MCF 10A (cell line): Measurements from ENCODE around the gene PPFIA1. TPM values are rescaled to one million over a fixed set of nuclear protein-coding genes. Genes with fewer than 3 reads are reported as not detected.

Experiments
- BruUV-seq: library from RNA; stranded (reverse); fragments of 400-500 nt; replicated peaks from 2 replicates; lab custom pipeline; 2021; lab: Mats Ljungman, UMichigan
- CTCF ChIA-PET: fragments of 300-600 bp; sonication (Branson Sonifier 250); formaldehyde crosslinking; extraction: SDS; loops from one replicate; lab custom pipeline; 2021; ENCODE audit warnings: antibody characterized with exemption, inconsistent platforms; lab: Yijun Ruan, JAX
- POLR2A ChIA-PET: fragments of 300-600, 350-650 bp; sonication (Branson Sonifier 250); formaldehyde crosslinking; extraction: SDS; loops from one replicate; lab custom pipeline; 2020; ENCODE audit warnings: antibody characterized with exemption, inconsistent platforms; lab: Yijun Ruan, JAX
- DNase-seq: peaks from one replicate; pipeline ENCODE4 v3.0.0-alpha.2; 2018; ENCODE audit not compliant: unreplicated experiment
- H3K27ac Mint-ChIP-seq: one replicate; pipeline ENCODE4 v1.8.0; 2022; ENCODE audit warnings: mild to moderate bottlenecking, low read depth, mixed read lengths; ENCODE audit not compliant: unreplicated experiment
- H3K27me3 Mint-ChIP-seq: one replicate; pipeline ENCODE4 v1.8.0; 2022; ENCODE audit warnings: mixed read lengths; ENCODE audit not compliant: insufficient read depth, unreplicated experiment
- H3K36me3 Mint-ChIP-seq: one replicate; pipeline ENCODE4 v1.8.0; 2022; ENCODE audit warnings: mild to moderate bottlenecking, moderate library complexity, mixed read lengths; ENCODE audit not compliant: insufficient read depth, unreplicated experiment
- H3K4me1 Mint-ChIP-seq: one replicate; pipeline ENCODE4 v1.8.0; 2022; ENCODE audit warnings: mixed read lengths; ENCODE audit not compliant: insufficient read depth, unreplicated experiment
- H3K4me3 Mint-ChIP-seq: one replicate; pipeline ENCODE4 v1.8.0; 2022; ENCODE audit warnings: mild to moderate bottlenecking, moderate library complexity, mixed read lengths; ENCODE audit not compliant: unreplicated experiment
- H3K9me3 Mint-ChIP-seq: one replicate; pipeline ENCODE4 v1.8.0; 2022; ENCODE audit warnings: mixed read lengths; ENCODE audit not compliant: unreplicated experiment
- intact Hi-C: fragments of 100-400 bp; cut with micrococcal nuclease; formaldehyde crosslinking; loops from 2 replicates; pipeline ENCODE4 v1.14.1; 2022
- total RNA-seq: library from RNA; stranded (reverse); gene quantifications from 2 replicates; pipeline ENCODE4 v1.2.3, GENCODE V29; 2022
- TF ChIP-seq, protein P1 (sequence below): fragments of 200-600 bp; IDR thresholded peaks from one replicate; pipeline ENCODE4 v1.8.0; 2022; ENCODE audit warnings: antibody characterized with exemption, mild to moderate bottlenecking; ENCODE audit not compliant: unreplicated experiment

Gene PPFIA1
- total RNA-seq, 1 experiment from 2014 or later = 78.8 TPM

DNA sequence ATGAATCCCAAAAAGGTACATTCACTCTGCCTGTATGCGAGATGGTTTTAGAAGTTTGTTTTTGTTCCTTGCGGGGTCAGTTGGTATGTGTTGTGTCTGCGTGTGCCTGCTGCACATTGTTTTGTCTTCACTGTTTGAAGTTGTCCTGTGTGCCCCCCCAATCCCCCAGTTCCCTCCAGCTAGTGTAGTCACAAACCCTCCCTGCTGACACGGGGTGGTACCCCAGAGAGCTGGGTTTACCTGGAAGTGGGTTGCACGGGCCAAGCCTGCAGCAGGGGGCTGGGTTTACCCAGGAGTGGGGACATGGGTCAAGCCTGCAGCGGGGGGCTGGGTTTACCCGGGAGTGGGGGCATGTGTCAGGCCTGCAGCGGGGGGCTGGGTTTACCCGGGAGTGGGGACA is 150.0 kb downstream of the PPFIA1 start:
- TF ChIP-seq, protein P1, sequence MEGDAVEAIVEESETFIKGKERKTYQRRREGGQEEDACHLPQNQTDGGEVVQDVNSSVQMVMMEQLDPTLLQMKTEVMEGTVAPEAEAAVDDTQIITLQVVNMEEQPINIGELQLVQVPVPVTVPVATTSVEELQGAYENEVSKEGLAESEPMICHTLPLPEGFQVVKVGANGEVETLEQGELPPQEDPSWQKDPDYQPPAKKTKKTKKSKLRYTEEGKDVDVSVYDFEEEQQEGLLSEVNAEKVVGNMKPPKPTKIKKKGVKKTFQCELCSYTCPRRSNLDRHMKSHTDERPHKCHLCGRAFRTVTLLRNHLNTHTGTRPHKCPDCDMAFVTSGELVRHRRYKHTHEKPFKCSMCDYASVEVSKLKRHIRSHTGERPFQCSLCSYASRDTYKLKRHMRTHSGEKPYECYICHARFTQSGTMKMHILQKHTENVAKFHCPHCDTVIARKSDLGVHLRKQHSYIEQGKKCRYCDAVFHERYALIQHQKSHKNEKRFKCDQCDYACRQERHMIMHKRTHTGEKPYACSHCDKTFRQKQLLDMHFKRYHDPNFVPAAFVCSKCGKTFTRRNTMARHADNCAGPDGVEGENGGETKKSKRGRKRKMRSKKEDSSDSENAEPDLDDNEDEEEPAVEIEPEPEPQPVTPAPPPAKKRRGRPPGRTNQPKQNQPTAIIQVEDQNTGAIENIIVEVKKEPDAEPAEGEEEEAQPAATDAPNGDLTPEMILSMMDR = no peak
- Mint-ChIP-seq H3K27me3 (no peaks in the 10 kb centered on the region), H3K4me3 (no peak overlapping the region), H3K4me1 (no peaks in the 10 kb centered on the region), H3K27ac (no peak overlapping the region), H3K9me3 (no peaks in the 10 kb centered on the region), H3K36me3 (peaks cover 88% of the 10 kb centered on the region)
- BruUV-seq = no TSS peak
- ChIA-PET CTCF (no interaction called here), POLR2A (interaction anchor here (1.0 kb wide), 1 partner anchor 111 kb away, joined by 3 read pairs; no protein-coding TSS in a partner anchor)
- intact Hi-C loops = no loop called here
- DNase-seq = no peak

DNA sequence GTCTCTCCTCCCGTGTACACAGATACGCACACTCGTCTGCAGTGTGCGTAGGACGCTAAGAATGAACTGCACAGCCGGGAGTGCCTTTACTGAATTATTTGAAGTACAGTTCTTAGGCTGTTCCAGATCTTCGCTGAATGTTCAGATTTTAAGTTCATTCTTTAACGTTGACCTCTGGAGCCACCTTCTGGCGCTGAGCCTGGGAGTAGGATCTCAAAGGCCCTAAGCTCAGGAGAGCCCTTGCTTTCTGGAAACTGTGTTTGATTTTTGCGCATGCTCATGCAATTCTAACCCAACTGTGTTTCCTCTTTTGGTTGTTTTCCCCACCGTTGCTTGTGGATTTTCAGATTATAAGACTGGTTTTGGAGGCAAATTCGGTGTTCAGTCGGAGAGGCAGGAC is 150.6 kb downstream of the PPFIA1 start:
- BruUV-seq = no TSS peak
- peak overlapping the region; percentile 27 for H3K27ac Mint-ChIP-seq
- peaks cover 88% of the 10 kb centered on the region for H3K36me3 Mint-ChIP-seq
- no peak overlapping the region for H3K4me3 Mint-ChIP-seq
- intact Hi-C loops = no loop called here
- no peaks in the 10 kb centered on the region for H3K9me3 Mint-ChIP-seq
- H3K4me1 Mint-ChIP-seq = no peaks in the 10 kb centered on the region
- ChIA-PET CTCF (no interaction called here), POLR2A (no interaction called here)
- no peaks in the 10 kb centered on the region for H3K27me3 Mint-ChIP-seq
- no peak for DNase-seq
- TF ChIP-seq, protein P1 = no peak

DNA sequence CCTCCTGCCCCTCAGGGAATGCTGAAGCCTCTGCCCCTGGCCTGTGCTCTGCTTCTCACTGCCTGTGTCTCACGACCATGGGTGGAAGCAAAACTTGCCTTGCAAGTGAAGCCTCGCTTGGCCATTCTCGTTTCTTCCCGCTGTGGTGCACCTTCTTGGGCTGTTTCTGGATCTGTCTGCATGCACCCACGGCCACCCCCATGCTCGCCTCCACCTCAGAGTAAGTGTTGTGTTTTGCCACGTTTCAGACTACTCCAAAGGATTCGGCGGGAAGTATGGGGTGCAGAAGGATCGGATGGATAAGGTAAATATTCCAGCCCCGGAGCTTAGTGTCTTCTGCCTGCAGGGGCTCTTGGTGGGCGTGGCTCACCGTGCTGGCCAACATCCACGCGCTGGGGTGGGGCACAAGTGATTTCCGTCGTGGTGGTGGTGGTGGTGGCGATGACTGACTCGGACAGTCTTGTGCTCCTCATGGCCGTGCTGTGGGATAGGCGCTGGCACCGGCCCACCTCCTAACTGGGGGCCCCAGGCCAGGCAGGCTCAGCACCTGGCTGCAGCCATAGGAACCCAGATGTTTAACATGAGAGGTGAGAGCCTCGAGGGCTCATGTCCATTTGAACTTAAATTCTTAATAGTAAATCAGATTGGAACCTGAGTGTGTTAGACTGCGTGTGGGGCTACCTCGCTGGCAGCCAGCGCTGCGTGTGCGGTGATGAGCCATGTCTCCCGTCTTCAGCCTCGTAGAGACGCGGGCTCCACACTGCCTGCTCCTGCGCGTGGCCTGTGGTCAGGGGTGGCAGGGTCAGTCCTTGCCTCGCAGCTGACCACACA is 152.4 kb downstream of the PPFIA1 start:
- Mint-ChIP-seq H3K4me1 (no peaks in the 10 kb centered on the region), H3K27me3 (no peaks in the 10 kb centered on the region), H3K4me3 (no peak overlapping the region), H3K27ac (no peak overlapping the region), H3K9me3 (no peaks in the 10 kb centered on the region), H3K36me3 (peaks cover 79% of the 10 kb centered on the region)
- ChIA-PET CTCF (no interaction called here), POLR2A (no interaction called here)
- DNase-seq = no peak
- no TSS peak for BruUV-seq
- intact Hi-C loops = no loop called here
- TF ChIP-seq, protein P1 = no peak

DNA sequence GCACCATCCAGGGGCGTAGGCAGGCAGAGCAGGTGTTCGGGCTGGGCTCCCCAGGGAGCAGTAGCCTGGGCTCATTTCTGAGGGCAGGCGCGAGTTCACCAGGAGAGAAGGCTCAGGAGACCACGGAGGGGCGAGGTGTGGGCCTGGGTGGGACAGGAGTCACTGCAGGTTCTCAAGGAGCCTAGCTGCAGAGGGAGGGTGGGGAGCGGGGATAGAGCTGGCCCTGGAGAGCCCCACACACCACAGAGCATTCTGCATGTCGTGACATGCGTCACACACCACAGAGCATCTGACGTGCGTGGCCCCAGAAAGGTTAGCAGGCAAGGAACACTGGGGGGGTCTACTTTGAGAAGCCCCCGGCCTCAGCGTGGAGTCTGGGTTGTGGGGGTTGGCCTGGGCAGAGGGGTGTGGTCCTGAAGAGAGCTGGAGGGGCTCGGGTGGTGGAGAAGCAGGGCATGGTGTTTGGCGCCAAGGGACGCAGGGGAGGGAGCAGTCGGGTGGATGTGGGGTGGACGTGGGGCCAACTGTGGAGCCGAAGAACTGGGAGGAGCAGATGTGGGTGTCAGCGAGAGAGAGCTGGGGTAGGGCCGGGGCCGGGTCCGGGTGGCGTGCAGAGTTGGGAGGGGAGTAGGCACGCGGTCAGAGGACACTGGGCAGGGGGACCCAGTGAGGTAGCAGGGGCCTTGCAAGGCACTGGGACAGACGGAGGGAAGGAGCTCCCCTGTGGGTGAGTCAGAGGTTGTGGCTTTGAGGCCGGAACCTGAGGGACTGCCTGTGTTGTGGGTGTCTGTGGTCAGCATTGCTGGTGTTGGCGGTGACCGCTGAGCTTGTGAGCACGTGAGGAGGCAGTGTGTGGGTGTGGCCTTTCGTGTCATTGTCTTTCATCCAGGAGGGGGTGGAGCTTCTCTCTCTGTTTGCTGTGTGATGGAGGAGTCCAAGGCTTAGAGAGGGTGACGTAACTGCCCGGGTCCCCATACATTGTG is 153.3 kb downstream of the PPFIA1 start:
- no TSS peak for BruUV-seq
- intact Hi-C loops = no loop called here
- H3K4me1 Mint-ChIP-seq = no peaks in the 10 kb centered on the region
- DNase-seq = peak; percentile 72
- POLR2A ChIA-PET = no interaction called here
- no peaks in the 10 kb centered on the region for H3K9me3 Mint-ChIP-seq
- TF ChIP-seq, protein P1 = no peak
- peak overlapping the region; percentile 64 for H3K27ac Mint-ChIP-seq
- H3K4me3 Mint-ChIP-seq = no peak overlapping the region
- CTCF ChIA-PET = no interaction called here
- peaks cover 79% of the 10 kb centered on the region for H3K36me3 Mint-ChIP-seq
- no peaks in the 10 kb centered on the region for H3K27me3 Mint-ChIP-seq
